ENCODE results near the gene COL17A1.

Gene COL17A1

GRCh38 chr10:104049504-104050250 lies 36.0 kb downstream of the COL17A1 start:
- no peak for ATAC-seq

- no peak for ATAC-seq
Observed at GRCh38 chr10:104046651-104047050, 39.0 kb downstream of the COL17A1 start.

GRCh38 chr10:104045151-104046089 lies 40.3 kb downstream of the COL17A1 start:
- ATAC-seq, result peak in 1 of 2 donors; percentile 41

- ATAC-seq, result no peak
Observed at GRCh38 chr10:104043854-104044253, 41.8 kb downstream of the COL17A1 start.

- ATAC-seq, result no peak
Observed at GRCh38 chr10:104043185-104043830, 42.4 kb downstream of the COL17A1 start.

- no peak for ATAC-seq
Observed at GRCh38 chr10:104041891-104042535, 43.7 kb downstream of the COL17A1 start.

- no peak for ATAC-seq
Observed at GRCh38 chr10:104040862-104041789, 44.6 kb downstream of the COL17A1 start.

GRCh38 chr10:104040382-104040781 lies 45.3 kb downstream of the COL17A1 start:
- ATAC-seq, result no peak

- no peak for ATAC-seq
Observed at GRCh38 chr10:104038958-104039752, 46.5 kb downstream of the COL17A1 start.

- no peak for ATAC-seq
Observed at GRCh38 chr10:104038537-104038936, 47.1 kb downstream of the COL17A1 start.

GRCh38 chr10:104037261-104037951 lies 48.3 kb downstream of the COL17A1 start:
- no peak for ATAC-seq

GRCh38 chr10:104036518-104037260 lies 49.0 kb downstream of the COL17A1 start:
- ATAC-seq, result no peak

- ATAC-seq, result no peak
Observed at GRCh38 chr10:104036069-104036384, 49.7 kb downstream of the COL17A1 start.

- ATAC-seq, result no peak
Observed at GRCh38 chr10:104035194-104036068, 50.2 kb downstream of the COL17A1 start.

GRCh38 chr10:104034401-104035193 lies 51.1 kb downstream of the COL17A1 start:
- no peak for ATAC-seq

GRCh38 chr10:104033966-104034365 lies 51.7 kb downstream of the COL17A1 start:
- ATAC-seq, result no peak

GRCh38 chr10:104033401-104033930 lies 52.2 kb downstream of the COL17A1 start:
- ATAC-seq, result no peak

All from activated CD4-positive, CD25-positive, alpha-beta regulatory T cell treated with anti-CD3 and anti-CD28 coated beads, Interleukin-2, amount 50 U/mL, for 24 hours (primary cell).